Gastroesophageal sphincter (tissue), 3 donors: ENCODE measurements around the gene LCE2D.
"Not testable (repeated sequence)": the region's sequence is repeated elsewhere in the genome, so short reads cannot be mapped to it uniquely, and the experiment has no call there.

ENCODE experiments used
- EP300 ChIP-seq: sonication (generic); formaldehyde crosslinking; IDR thresholded peaks from one replicate; pipeline ENCODE4 v1.6.1; 2017; ENCODE audit warnings: antibody characterized with exemption, mild to moderate bottlenecking
- POLR2A ChIP-seq, 2 donors: fragments of 450-650 bp; IDR thresholded peaks; one replicate each; pipeline ENCODE4 v1.6.1; 2017; ENCODE audit warnings: antibody characterized with exemption in 2 of 2, mild to moderate bottlenecking in 2 of 2, moderate library complexity in 1 of 2
- TF ChIP-seq, protein P1 (sequence below), 4 experiments: fragments of 200-600 bp in 2 of 4; fragments of 450-650 bp in 2 of 4; sonication (generic) in 1 of 4; IDR thresholded peaks; one replicate each; pipeline ENCODE4 v1.5.1; 2017 to 2019; ENCODE audit warnings: antibody characterized with exemption in 4 of 4, mild to moderate bottlenecking in 2 of 4, moderate library complexity in 2 of 4

DNA sequence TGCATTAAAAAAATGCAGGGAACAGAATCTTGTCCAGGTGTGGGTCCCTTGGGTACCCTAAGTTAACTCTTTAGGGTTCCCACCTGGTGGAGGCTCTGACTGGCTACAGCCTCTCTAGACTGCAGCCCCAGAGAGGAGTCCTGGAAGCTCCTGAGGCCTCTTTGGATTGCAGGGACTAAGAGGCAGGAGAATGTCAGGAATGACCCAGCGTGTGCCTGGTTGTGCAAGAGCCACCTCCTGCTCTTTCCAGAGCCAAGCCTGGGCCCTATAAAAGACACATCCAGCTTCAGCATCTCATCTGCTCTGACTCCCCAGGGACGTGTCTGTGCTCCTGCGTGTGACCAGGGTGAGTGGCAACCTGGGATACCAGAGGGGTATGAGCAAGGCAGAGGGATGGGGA, 11.8 kb downstream of the LCE2D start, which contains the start of gene LCE2C:
- not testable (repeated sequence) for TF ChIP-seq POLR2A (IDR thresholded peaks at IDR 0.05); EP300
- TF ChIP-seq, protein P1, sequence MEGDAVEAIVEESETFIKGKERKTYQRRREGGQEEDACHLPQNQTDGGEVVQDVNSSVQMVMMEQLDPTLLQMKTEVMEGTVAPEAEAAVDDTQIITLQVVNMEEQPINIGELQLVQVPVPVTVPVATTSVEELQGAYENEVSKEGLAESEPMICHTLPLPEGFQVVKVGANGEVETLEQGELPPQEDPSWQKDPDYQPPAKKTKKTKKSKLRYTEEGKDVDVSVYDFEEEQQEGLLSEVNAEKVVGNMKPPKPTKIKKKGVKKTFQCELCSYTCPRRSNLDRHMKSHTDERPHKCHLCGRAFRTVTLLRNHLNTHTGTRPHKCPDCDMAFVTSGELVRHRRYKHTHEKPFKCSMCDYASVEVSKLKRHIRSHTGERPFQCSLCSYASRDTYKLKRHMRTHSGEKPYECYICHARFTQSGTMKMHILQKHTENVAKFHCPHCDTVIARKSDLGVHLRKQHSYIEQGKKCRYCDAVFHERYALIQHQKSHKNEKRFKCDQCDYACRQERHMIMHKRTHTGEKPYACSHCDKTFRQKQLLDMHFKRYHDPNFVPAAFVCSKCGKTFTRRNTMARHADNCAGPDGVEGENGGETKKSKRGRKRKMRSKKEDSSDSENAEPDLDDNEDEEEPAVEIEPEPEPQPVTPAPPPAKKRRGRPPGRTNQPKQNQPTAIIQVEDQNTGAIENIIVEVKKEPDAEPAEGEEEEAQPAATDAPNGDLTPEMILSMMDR (IDR thresholded peaks at IDR 0.05), result not testable (repeated sequence)
